Spleen (tissue), 11 donors: ENCODE measurements around the gene EFNA4. TPM values are rescaled to one million over a fixed set of nuclear protein-coding genes. Genes with fewer than 3 reads are reported as not detected.

Experiments used
- DNase-seq: peaks from one replicate; pipeline ENCODE4 v3.0.0-alpha.2; 2020
- H3K27ac ChIP-seq, 8 donors: fragments of 200-600 bp; sonication (generic) in 7 of 8; 1 replicate in 4 of 8; 2 replicates in 4 of 8; pipeline versions ENCODE4 v1.5.0 to v1.8.0; 2016 to 2021; ENCODE audit warnings: inconsistent platforms in 4 of 8, mild to moderate bottlenecking in 4 of 8, moderate library complexity in 1 of 8
- H3K27me3 ChIP-seq, 7 donors: fragments of 200-600 bp; sonication (generic) in 6 of 7; replicated peaks in 1 of 7; 1 replicate in 4 of 7; 2 replicates in 3 of 7; pipeline versions ENCODE4 v1.5.0 to v1.8.0; 2016 to 2021; ENCODE audit warnings: inconsistent platforms in 3 of 7, mild to moderate bottlenecking in 1 of 7
- H3K36me3 ChIP-seq, 6 donors: fragments of 200-600 bp; sonication (generic) in 5 of 6; 1 replicate in 4 of 6; 2 replicates in 2 of 6; pipeline versions ENCODE4 v1.5.0 to v1.8.0; 2016 to 2021; ENCODE audit warnings: inconsistent platforms in 2 of 6
- H3K4me1 ChIP-seq, 6 donors: fragments of 200-600 bp; sonication (generic) in 5 of 6; 1 replicate in 3 of 6; 2 replicates in 3 of 6; pipeline versions ENCODE4 v1.5.0 to v1.8.0; 2016 to 2021; ENCODE audit warnings: inconsistent platforms in 3 of 6
- H3K4me3 ChIP-seq, 8 donors: fragments of 200-600 bp; sonication (generic) in 7 of 8; 1 replicate in 4 of 8; 2 replicates in 4 of 8; pipeline versions ENCODE4 v1.5.0 to v1.8.0; 2016 to 2021; ENCODE audit warnings: inconsistent platforms in 4 of 8, mild to moderate bottlenecking in 4 of 8, moderate library complexity in 2 of 8
- H3K9me3 ChIP-seq, 8 donors: fragments of 200-600 bp; sonication (generic) in 7 of 8; 1 replicate in 4 of 8; 2 replicates in 4 of 8; pipeline versions ENCODE4 v1.5.0 to v1.8.0; 2016 to 2021; ENCODE audit warnings: inconsistent platforms in 4 of 8
- CTCF ChIP-seq, 11 experiments: fragments of 200-600 bp in 7 of 11; fragments of 450-650 bp in 4 of 11; sonication (generic) in 4 of 11; IDR thresholded peaks in 8 of 11; conservative IDR thresholded peaks in 3 of 11; 1 replicate in 7 of 11; 2 replicates in 4 of 11; pipeline versions ENCODE4 v1.4.0 to v1.8.0; 2016 to 2021; ENCODE audit warnings: antibody characterized with exemption in 11 of 11, inconsistent platforms in 4 of 11, mild to moderate bottlenecking in 1 of 11
- POLR2A ChIP-seq, 3 donors: fragments of 450-650 bp; IDR thresholded peaks; one replicate each; pipeline ENCODE4 v1.5.1; 2017; ENCODE audit warnings: antibody characterized with exemption in 3 of 3, mild to moderate bottlenecking in 1 of 3
- POLR2AphosphoS5 ChIP-seq, 3 donors: sonication (generic); formaldehyde crosslinking; IDR thresholded peaks; one replicate each; pipeline ENCODE4 v1.5.1; 2017; ENCODE audit warnings: antibody characterized with exemption in 3 of 3
- WGBS, 5 donors: extraction: QIAGEN DNeasy Blood & Tissue Kit in 3 of 5; methylation state at CpG; one replicate each; pipeline versions ENCODE4 v1.1.5 to v1.1.7; 2013 to 2018; 5-methylcytosine and 5-hydroxymethylcytosine counted together
- intact Hi-C: fragments of 100-400 bp; cut with DNase I; formaldehyde crosslinking; loops from one replicate; pipeline ENCODE4 v1.15.0; 2023; ENCODE audit warnings: low total_unique reads
- polyA plus RNA-seq, 3 donors: library from polyadenylated mRNA; stranded (reverse); fragments of 200-250 nt; gene quantifications; one replicate each; pipeline ENCODE4 v1.2.1, GENCODE V29; 2013
- total RNA-seq, 7 donors: library from RNA; depleted of rRNA in 3 of 7; stranded (reverse); fragments of >200 nt in 3 of 7; fragmentation: NEBNext Ultra II Directional in 4 of 7; extraction: Animal tissue kit (Norgen Biotek cat#: 25700) in 4 of 7; gene quantifications; one replicate each; pipeline versions ENCODE4 v1.1.0 to v1.2.1, GENCODE V29; 2016 to 2021
- donor health status: healthy with polysubstance abuse.
- donor health status: DM: no; HTN: no; CAD: no; lungs with moderate emphysema.
- donor health status: DM: no; HTN: no; CAD: no.
- donor health status: Bipolar disorder and iron deficiency.
- donor health status: healthy.
- donor health status: DM: no; HTN: no; CAD: no.
- donor health status: DM: yes; HTN: yes; CAD: no.

EFNA4 gene
- total and polyA plus RNA-seq, 10 donors, result 4.6 to 9.5 (median 7.1) TPM

DNA sequence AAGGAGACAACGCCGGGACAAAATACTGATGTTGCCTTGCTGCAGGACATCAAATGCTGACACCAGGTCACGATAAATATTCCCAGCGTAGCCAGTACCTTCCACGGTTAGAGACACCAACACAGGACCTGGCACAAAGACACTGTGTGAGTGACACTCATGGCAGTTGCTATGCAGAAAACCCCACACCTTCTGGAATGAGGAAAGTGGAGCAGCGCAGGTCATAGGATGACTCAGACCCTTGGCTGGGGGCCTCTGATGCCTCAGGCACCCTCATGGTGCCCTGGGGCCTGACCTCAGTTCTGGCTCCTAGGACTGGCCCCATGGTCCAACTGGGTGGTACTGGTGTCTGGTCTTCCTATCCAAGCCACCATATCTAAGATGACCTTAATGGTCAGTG is 37.0 kb upstream of the EFNA4 start:
- no peak for DNase-seq
- Histone ChIP-seq H3K27me3 (no peaks in the 10 kb centered on the region), H3K9me3 (no peaks in the 10 kb centered on the region), H3K4me1 (peaks cover 0 to 15% (median 0%) of the 10 kb centered on the region in 6 donors), H3K27ac (no peak overlapping the region), H3K4me3 (no peak overlapping the region), H3K36me3 (no peaks in the 10 kb centered on the region)
- no peak for TF ChIP-seq CTCF (IDR thresholded peaks at IDR 0.05 in 8 of 11, conservative IDR thresholded peaks at IDR 0.05 in 3 of 11)
- no peak for TF ChIP-seq POLR2A (IDR thresholded peaks at IDR 0.05)
- TF ChIP-seq POLR2AphosphoS5 (IDR thresholded peaks at IDR 0.05), result no peak
- intact Hi-C loops, result no loop called here
- WGBS, 5 donors, result 76 to 95% (median 93%) methylated on average over 6 of the region's 6 CpGs

GRCh38 chr1:155029513-155030242 is 33.9 kb upstream of the EFNA4 start:
- no peaks in the 10 kb centered on the region for H3K36me3 ChIP-seq
- no peak for DNase-seq
- peaks cover 0 to 10% (median 0%) of the 10 kb centered on the region in 6 donors for H3K4me1 ChIP-seq
- intact Hi-C loops, result no loop called here
- TF ChIP-seq CTCF (IDR thresholded peaks at IDR 0.05 in 8 of 11, conservative IDR thresholded peaks at IDR 0.05 in 3 of 11) (no peak), POLR2A (IDR thresholded peaks at IDR 0.05) (no peak), POLR2AphosphoS5 (IDR thresholded peaks at IDR 0.05) (no peak)
- whole genome bisulfite sequencing, 5 donors, result 75 to 92% (median 86%) methylated on average over 9 to 16 of the region's 16 CpGs
- no peak overlapping the region for H3K27ac ChIP-seq
- H3K27me3 ChIP-seq, result no peaks in the 10 kb centered on the region
- H3K9me3 ChIP-seq, result no peaks in the 10 kb centered on the region
- H3K4me3 ChIP-seq, result no peak overlapping the region

DNA sequence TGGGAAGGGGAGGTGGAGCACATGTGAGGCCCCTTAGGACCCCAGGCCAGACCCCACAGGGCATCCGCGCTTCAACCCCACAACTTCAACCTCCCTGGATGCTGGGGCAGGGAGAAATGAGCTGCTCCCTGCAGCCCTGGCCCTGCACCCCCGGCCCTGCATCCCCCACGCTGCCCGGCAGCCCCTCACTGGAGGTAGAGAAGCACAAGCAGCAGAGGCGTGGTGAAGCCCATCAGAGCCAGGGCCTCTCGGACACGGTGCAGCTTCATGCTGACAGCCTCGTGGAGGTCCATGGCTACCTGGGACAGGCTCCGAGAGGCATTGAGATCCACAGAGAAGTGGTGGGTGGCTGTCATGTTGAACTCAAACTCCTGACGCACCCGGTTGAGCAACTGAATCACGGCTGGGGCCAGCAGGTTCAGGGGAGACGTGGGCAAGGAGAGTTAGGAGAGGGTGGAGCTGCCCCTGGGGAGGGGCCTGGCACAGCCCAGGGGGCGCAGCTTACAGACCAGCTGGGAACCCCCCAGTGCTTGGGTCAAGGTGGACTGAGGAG is 33.2 kb upstream of the EFNA4 start:
- no peak overlapping the region for H3K4me3 ChIP-seq
- no peaks in the 10 kb centered on the region for H3K36me3 ChIP-seq
- H3K27ac ChIP-seq, result no peak overlapping the region
- no peak for DNase-seq
- WGBS, 5 donors, result 80 to 93% (median 87%) methylated on average over 9 to 15 of the region's 15 CpGs
- TF ChIP-seq POLR2AphosphoS5 (IDR thresholded peaks at IDR 0.05), result no peak
- no peak for TF ChIP-seq POLR2A (IDR thresholded peaks at IDR 0.05)
- intact Hi-C loops, result no loop called here
- no peaks in the 10 kb centered on the region for H3K9me3 ChIP-seq
- peaks cover 0 to 10% (median 0%) of the 10 kb centered on the region in 6 donors for H3K4me1 ChIP-seq
- no peaks in the 10 kb centered on the region for H3K27me3 ChIP-seq

- intact Hi-C loops, result no loop called here
- H3K27me3 ChIP-seq, result no peaks in the 10 kb centered on the region
- WGBS, 5 donors, result 76 to 93% (median 84%) methylated on average over 9 to 11 of the region's 11 CpGs
- TF ChIP-seq CTCF (IDR thresholded peaks at IDR 0.05 in 8 of 11, conservative IDR thresholded peaks at IDR 0.05 in 3 of 11) (no peak), POLR2AphosphoS5 (IDR thresholded peaks at IDR 0.05) (no peak)
- H3K9me3 ChIP-seq, result no peaks in the 10 kb centered on the region
- no peak for DNase-seq
- peaks cover 0 to 10% (median 0%) of the 10 kb centered on the region in 6 donors for H3K4me1 ChIP-seq
- no peak overlapping the region for H3K4me3 ChIP-seq
- H3K27ac ChIP-seq, result no peak overlapping the region
- no peaks in the 10 kb centered on the region for H3K36me3 ChIP-seq
These were observed 32.6 kb upstream of the EFNA4 start for GRCh38 chr1:155030899-155031298.
